Colonic mucosa (tissue), 4 donors: Measurements from ENCODE around the gene KRT32. TPM values are rescaled to one million over a fixed set of nuclear protein-coding genes. Genes with fewer than 3 reads are reported as not detected.

Experiments used
- DNase-seq: peaks from one replicate; pipeline ENCODE4 v3.0.0-alpha.2; 2020
- H3K27ac ChIP-seq: fragments of 200-600 bp; one replicate; pipeline ENCODE4 v1.8.0; 2021
- H3K27me3 ChIP-seq: fragments of 200-600 bp; one replicate; pipeline ENCODE4 v1.8.0; 2021
- H3K36me3 ChIP-seq: fragments of 200-600 bp; one replicate; pipeline ENCODE4 v1.8.0; 2021
- H3K4me1 ChIP-seq: fragments of 200-600 bp; one replicate; pipeline ENCODE4 v1.8.0; 2021; ENCODE audit warnings: mild to moderate bottlenecking
- H3K4me3 ChIP-seq: fragments of 200-600 bp; one replicate; pipeline ENCODE4 v1.8.0; 2021
- H3K9ac ChIP-seq, 2 donors: one replicate each; pipeline ENCODE4 v1.7.0; 2013; ENCODE audit warnings: control low read depth in 2 of 2, low read depth in 2 of 2, low read length in 2 of 2
- H3K9me3 ChIP-seq: fragments of 200-600 bp; one replicate; pipeline ENCODE4 v1.8.0; 2021
- CTCF ChIP-seq: fragments of 200-600 bp; IDR thresholded peaks from one replicate; pipeline ENCODE4 v1.8.0; 2022; ENCODE audit warnings: antibody characterized with exemption, mild to moderate bottlenecking
- intact Hi-C: fragments of 100-400 bp; cut with DNase I; formaldehyde crosslinking; loops from one replicate; pipeline ENCODE4 v1.14.1; 2022
- total RNA-seq, 2 donors: library from RNA; stranded (reverse); fragmentation: NEBNext Ultra II Directional in 1 of 2; extraction: Animal tissue kit (Norgen Biotek cat#: 25700) in 1 of 2; gene quantifications; one replicate each; pipeline ENCODE4 v1.2.1, GENCODE V29; 2021
- donor health status: healthy.
- donor health status: DM: no; HTN: no; CAD: no.
- donor health status: DM: no; HTN: no; CAD: no.

KRT32 gene
- total RNA-seq: not detected

- H3K9me3 ChIP-seq: no peaks in the 10 kb centered on the region
- no peaks in the 10 kb centered on the region for H3K4me1 ChIP-seq
- no peak for TF ChIP-seq CTCF
- intact Hi-C loops: no loop called here
- no peak within 1 kb of the TSS for H3K9ac ChIP-seq
- no peak within 1 kb of the TSS for H3K27ac ChIP-seq
- H3K4me3 ChIP-seq: no peak within 1 kb of the TSS
- H3K36me3 ChIP-seq: no peaks in the 10 kb centered on the region
- H3K27me3 ChIP-seq: no peaks in the 10 kb centered on the region
- DNase-seq: no peak
Measured at GRCh38 chr17:41466988-41467387, at the start of gene KRT32. KRT32 (minus strand) TSS chr17:41467386; CDS start chr17:41467325, 61 bp downstream.

- intact Hi-C loops: no loop called here
- H3K4me1 ChIP-seq: peaks cover 10% of the 10 kb centered on the region
Measured at GRCh38 chr17:41516830-41517283, 49.7 kb upstream of the KRT32 start.

GRCh38 chr17:41516147-41516829, 49.1 kb upstream of the KRT32 start:
- TF ChIP-seq CTCF: no peak
- no peak for DNase-seq
- Histone ChIP-seq H3K9ac (no peak overlapping the region), H3K9me3 (no peaks in the 10 kb centered on the region), H3K27me3 (no peaks in the 10 kb centered on the region), H3K4me3 (no peak overlapping the region), H3K27ac (no peak overlapping the region), H3K4me1 (peaks cover 5% of the 10 kb centered on the region), H3K36me3 (no peaks in the 10 kb centered on the region)
- intact Hi-C loops: no loop called here

More at GRCh38 chr17:41516830-41517283, 49.7 kb upstream of the KRT32 start:
- TF ChIP-seq CTCF: no peak
- H3K9me3 ChIP-seq: no peaks in the 10 kb centered on the region
- no peaks in the 10 kb centered on the region for H3K27me3 ChIP-seq
- H3K4me3 ChIP-seq: no peak overlapping the region
- no peak for DNase-seq
- H3K9ac ChIP-seq: no peak overlapping the region
- H3K27ac ChIP-seq: no peak overlapping the region
- no peaks in the 10 kb centered on the region for H3K36me3 ChIP-seq

- intact Hi-C loops: no loop called here
- TF ChIP-seq CTCF: no peak
- no peaks in the 10 kb centered on the region for H3K36me3 ChIP-seq
Measured at GRCh38 chr17:41513168-41513547, 46.0 kb upstream of the KRT32 start.

GRCh38 chr17:41512546-41513167, 45.5 kb upstream of the KRT32 start:
- no peaks in the 10 kb centered on the region for H3K27me3 ChIP-seq
- H3K4me1 ChIP-seq: no peaks in the 10 kb centered on the region
- no peak for DNase-seq
- no peak overlapping the region for H3K9ac ChIP-seq
- no peak overlapping the region for H3K27ac ChIP-seq
- intact Hi-C loops: no loop called here
- H3K4me3 ChIP-seq: no peak overlapping the region
- TF ChIP-seq CTCF: no peak
- H3K36me3 ChIP-seq: no peaks in the 10 kb centered on the region
- H3K9me3 ChIP-seq: no peaks in the 10 kb centered on the region

More at GRCh38 chr17:41513168-41513547, 46.0 kb upstream of the KRT32 start:
- no peak for DNase-seq
- Histone ChIP-seq H3K4me1 (no peaks in the 10 kb centered on the region), H3K4me3 (no peak overlapping the region), H3K27ac (no peak overlapping the region), H3K27me3 (no peaks in the 10 kb centered on the region), H3K9me3 (no peaks in the 10 kb centered on the region), H3K9ac (no peak overlapping the region)
